HG02588 (cell line): ENCODE results near the gene SLC30A1.
"Not testable (repeated sequence)": the region's sequence is repeated elsewhere in the genome, so short reads cannot be mapped to it uniquely, and the experiment has no call there.

Experiments used
- ATAC-seq: cut with Tn5 transposase; IDR thresholded peaks from one replicate; pipeline ENCODE4 v1.9.1; 2021; ENCODE audit warnings: mild to moderate bottlenecking, moderate library complexity; ENCODE audit not compliant: unreplicated experiment

Gene SLC30A1

GRCh38 chr1:211549092-211549711 lies 29.8 kb downstream of the SLC30A1 start:
- ATAC-seq, result no peak

- no peak for ATAC-seq
These were observed 30.5 kb downstream of the SLC30A1 start for GRCh38 chr1:211548321-211549091.

DNA sequence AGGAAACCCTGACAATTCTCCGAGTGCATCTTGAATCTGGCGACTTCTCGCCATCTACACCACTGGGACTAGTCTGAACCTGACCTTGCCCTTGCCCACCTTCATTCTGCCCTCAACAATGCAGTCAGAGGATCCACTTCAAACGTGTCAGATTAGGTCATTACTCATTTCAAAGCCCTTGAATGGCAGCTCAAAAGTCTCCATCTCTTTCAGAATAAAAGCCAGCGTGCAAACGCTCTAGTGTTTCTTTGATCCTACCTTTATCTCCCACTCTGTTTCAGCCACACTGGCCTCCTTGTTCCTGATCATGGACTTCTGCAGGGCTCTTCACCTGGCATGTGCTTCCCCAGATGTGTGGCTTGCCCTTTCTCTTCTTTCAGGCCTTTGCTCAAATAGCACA lies 31.3 kb downstream of the SLC30A1 start:
- no peak for ATAC-seq

DNA sequence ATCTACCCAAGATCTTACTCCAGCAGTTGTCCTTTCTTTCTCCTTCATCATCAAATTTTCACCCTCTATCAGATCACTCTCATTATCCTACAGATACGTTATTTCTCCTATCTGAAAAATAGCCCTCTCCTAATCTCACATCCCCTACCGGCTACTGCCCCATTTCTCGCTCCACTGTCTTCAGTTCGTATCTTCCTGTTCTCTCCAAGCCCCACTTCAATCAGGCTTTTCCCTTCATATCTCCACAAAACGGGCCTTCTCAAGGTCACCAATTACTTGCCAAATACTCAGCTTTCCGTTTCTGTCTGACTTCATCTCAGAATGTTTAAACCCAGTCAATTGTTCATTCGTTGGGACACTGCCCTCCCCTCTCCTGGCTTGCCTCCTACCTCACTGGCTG lies 32.4 kb downstream of the SLC30A1 start:
- no peak for ATAC-seq

GRCh38 chr1:211543025-211543424 lies 35.9 kb downstream of the SLC30A1 start:
- ATAC-seq, result no peak

DNA sequence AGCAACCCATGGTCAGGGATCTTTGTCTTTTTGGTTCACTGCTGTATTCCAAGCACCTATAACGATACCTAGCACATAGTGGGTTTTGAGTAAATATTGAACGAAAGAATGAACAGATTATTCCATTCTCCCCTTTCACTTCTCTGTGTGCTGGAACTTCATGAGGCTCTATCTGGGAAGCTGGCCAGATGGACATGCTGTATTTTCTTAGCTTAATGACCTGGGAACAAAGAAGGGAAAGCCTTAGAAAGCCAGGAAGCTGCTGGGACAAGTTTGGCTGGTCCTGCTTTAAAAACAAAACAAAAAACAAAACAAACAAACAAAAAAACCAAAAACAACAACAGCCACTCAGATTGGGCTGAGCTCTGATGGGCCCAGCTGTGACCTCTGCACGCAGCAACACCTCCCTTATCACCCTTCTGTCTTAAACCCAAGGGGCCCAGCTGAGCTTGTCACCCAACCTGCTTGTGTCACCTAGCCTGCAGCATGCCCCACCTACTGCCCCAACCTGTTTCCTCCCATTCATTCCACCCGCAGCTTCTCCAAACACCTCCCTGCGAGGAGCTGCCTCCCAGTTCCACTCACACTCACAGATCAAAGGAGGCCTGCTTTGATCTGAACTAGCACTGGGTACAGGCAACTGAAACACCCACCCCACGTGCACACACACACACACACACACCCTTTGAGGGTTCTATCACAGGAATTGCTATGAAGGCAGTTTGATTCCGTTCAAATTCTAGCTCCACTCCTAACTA lies 37.1 kb downstream of the SLC30A1 start:
- no peak for ATAC-seq

DNA sequence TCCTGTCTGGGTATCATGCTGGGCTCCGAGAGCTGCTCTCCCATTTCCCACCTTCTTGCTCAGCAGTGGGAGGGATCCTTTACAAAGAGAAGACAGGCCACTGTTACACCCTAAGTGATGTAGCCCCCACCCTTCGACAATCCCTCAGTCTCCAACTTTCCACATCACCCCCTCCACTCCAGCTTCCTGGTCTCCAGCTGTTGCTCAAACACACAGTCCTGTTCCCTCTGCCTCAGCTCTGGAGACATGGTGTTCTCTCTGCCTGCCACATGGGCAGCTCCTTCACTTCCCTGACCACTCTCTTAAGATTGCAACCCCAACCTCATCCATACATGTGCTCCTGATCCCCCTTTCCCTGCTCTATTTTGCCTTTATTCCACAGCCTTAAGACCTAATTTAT lies 37.7 kb downstream of the SLC30A1 start:
- no peak for ATAC-seq

DNA sequence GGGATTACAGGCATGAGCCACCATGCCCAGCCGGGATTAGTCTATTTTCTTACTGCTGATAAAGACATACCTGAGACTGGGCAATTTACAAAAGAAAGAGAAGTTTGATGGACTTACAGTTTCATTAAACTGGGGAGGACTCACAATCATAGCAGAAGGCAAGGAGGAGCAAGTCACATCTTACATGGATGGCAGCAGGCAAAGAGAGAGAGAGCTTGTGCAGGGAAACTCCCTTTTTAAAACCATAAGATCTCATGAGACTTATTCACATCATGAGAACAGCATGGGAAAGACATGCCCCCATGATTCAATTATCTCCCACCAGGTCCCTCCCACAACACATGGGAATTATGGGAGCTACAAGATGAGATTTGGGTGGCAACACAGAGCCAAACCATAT lies 38.1 kb downstream of the SLC30A1 start:
- not testable (repeated sequence) for ATAC-seq

- ATAC-seq, result no peak
These were observed 40.7 kb downstream of the SLC30A1 start for GRCh38 chr1:211538287-211538686.

GRCh38 chr1:211537253-211537652 lies 41.7 kb downstream of the SLC30A1 start:
- ATAC-seq, result no peak

- no peak for ATAC-seq
These were observed 42.4 kb downstream of the SLC30A1 start for GRCh38 chr1:211536606-211537005.

GRCh38 chr1:211535346-211535745 lies 43.6 kb downstream of the SLC30A1 start:
- ATAC-seq, result no peak

DNA sequence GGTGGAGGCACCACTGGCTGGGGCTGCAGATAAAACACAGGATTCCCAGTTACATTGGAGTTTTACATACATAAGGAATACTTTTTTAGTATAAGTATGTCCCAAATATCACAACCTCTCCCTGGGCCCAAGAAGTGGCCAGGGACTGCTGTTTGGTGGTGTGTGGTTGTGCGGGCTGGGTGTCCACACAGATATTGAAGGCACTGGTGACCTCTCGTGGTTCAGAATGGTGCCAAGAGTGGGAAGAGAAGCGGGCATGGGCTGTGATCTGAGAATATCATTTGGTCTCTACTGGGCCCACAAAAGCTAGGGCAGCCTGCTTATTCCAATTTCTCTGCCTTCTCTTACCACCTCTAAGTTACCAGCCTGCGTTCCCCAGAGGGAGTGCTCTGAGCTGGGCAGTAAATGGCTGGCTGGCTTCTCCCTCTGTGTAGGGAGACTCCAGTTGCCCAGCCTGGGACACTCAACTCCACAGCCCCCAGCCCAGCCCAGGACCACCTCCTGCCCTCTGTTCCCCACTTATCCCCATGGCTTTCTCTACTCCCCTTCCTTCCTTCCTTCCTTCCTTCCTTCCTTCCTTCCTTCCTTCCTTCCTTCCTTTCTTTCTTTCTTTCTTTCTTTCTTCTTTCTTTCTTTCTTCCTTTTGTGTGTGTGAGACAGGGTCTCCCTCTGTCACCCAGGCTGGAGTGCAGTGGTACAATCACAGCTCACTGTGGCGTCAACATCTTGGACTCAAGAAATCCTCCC lies 44.2 kb downstream of the SLC30A1 start:
- no peak for ATAC-seq

DNA sequence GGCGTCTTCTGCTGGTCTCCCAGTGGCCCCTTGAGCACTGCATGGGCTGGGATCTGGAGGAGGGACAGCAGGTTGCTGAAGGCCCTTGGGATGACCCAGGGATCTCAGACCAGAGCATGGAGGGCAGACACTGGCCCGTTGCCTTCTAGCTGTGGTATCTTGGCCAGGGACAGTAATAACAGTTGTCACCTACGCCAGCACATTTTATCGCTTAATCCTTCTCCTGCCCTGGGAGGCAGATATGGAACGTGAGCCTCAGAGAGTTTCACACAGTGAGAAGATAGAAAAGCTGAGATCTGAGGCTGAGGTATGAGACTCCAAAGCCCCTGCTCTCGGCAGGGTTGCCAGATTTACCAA lies 46.9 kb downstream of the SLC30A1 start:
- ATAC-seq, result no peak

GRCh38 chr1:211531194-211532087 lies 47.5 kb downstream of the SLC30A1 start:
- no peak for ATAC-seq

- no peak for ATAC-seq
These were observed 48.9 kb downstream of the SLC30A1 start for GRCh38 chr1:211530102-211530501.

DNA sequence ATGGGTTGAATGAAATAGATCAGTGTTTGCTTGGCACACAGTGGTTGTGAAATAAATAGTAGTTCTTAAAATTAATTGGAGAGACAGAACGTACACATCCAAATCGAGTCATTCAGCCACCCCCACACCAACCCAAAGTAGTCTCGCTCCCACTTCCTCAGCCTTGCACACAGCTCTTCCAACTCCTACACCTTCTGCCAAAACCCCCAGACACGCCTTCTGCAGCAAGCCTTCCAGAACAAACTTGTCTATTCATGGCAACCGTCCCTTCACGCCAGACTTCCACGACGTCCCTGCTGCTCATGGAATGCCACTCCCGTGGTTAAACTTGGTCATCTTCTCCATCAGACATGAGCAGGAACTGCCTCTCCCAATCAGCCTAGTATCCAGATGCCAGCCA lies 49.5 kb downstream of the SLC30A1 start:
- no peak for ATAC-seq

DNA sequence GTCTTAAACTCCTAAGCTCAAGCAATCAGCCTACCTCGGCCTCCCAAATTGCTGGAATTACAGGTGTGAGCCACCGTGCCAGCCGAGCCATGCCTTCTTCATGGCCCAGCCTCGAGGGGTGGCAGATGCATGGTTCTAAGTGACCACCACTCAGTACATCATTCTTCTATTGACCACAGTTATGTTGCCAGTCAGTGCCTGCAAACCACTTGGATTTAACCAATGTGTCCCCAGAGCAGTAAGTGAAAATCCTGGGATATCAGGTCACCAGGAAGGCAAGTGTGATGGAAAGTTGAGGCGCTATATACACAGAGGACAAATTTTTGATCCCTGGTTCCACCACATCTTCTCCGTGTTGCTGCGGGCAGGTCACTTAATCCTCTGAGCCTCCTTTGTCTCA lies 50.0 kb downstream of the SLC30A1 start:
- ATAC-seq, result no peak

GRCh38 chr1:211527888-211528287 lies 51.1 kb downstream of the SLC30A1 start:
- no peak for ATAC-seq

DNA sequence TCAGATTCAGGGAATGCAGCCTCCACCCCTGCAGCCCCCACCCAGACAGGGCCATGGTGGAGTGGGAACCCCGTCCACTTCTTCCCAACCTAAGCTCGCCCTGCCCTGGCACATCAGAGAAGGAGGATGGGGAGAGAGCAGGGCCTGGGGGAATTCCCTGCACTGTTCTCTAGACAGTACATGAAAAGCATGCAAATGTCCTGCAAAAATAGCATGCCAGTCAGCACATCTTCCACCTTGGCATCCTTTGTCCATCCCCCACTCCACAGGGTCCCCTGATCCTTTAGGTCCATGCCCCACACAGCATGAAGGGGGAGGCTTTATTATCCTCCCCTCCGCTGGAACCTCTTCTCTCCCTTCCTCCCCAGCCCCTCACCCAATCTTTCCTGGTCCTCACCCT lies 52.0 kb downstream of the SLC30A1 start:
- ATAC-seq, result peak; percentile 83
